Neuron (in vitro differentiated cells): ENCODE data around the gene CLSTN1.
A peak's percentile ranks its signal among the peaks of the same experiment; 100 is the strongest.

Experiments used
- H2AFZ ChIP-seq: one replicate; pipeline ENCODE4 v1.6.1; 2013; ENCODE audit warnings: low read depth, mild to moderate bottlenecking, inconsistent platforms, low read length, moderate library complexity
- H3K27me3 ChIP-seq: one replicate; pipeline ENCODE4 v1.6.1; 2013; ENCODE audit warnings: low read length; ENCODE audit not compliant: insufficient read depth
- H3K36me3 ChIP-seq: one replicate; pipeline ENCODE4 v1.6.1; 2013; ENCODE audit warnings: low read length; ENCODE audit not compliant: insufficient read depth
- H3K4me1 ChIP-seq: one replicate; pipeline ENCODE4 v1.6.1; 2013; ENCODE audit warnings: low read length; ENCODE audit not compliant: insufficient read depth
- H3K4me3 ChIP-seq: 2 replicates; pipeline ENCODE4 v1.5.1; 2013; ENCODE audit warnings: mild to moderate bottlenecking, low read length, moderate library complexity
- H3K9me3 ChIP-seq: one replicate; pipeline ENCODE4 v1.6.1; 2013; ENCODE audit warnings: low read length

The CLSTN1 gene

DNA sequence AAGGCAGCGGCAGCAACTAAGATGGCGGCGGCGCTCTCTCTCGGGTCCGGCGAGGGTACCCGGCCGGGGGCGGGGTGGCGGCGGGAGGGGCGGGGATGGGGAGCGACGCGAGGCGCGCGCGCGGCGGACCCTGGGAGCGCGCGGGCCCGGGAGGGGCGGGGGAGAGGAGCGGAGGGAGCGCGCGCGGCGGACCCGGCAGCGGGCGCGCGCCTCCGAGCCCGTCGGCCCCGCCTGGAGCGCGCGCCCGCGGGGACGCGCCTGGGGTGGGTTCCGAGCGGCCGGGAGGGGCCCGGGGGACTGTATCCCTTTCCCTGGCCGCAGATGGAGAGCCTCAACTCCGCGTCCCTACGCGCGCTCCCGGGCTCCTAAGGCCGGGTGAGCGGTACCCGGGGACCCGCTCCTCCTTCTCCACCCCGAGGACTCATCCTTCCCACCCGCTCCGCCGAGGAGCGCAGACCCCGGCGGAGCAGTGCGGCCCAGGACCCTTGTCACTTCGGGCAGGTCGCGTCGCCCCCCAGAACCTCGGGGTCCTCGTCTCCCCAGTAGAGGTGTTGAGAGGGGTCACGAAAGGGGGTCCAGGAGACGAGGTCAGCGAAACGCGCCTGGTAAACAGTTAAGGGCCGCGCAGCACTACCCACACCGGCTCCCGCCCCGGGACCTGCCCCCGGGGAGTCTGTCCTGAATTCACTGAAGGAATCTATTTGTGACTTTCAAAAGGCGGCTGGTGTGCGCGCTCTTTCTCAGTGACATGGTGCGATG lies at the start of gene CLSTN1:
Gene CLSTN1 (minus strand): TSS at position 23 of the 759 bp plus-strand sequence. CDS start 232 bp downstream, outside the sequence.
- H3K36me3 ChIP-seq = no peaks in the 10 kb centered on the region
- H3K4me3 ChIP-seq = peak within 1 kb of the TSS; percentile 87
- no peaks in the 10 kb centered on the region for H3K27me3 ChIP-seq
- peaks cover 24% of the 10 kb centered on the region for H3K4me1 ChIP-seq
- peak within 1 kb of the TSS; percentile 100 for H2AFZ ChIP-seq
- no peaks in the 10 kb centered on the region for H3K9me3 ChIP-seq

GRCh38 chr1:9873385-9873784 lies 49.6 kb upstream of the CLSTN1 start:
- H3K36me3 ChIP-seq = peaks cover 12% of the 10 kb centered on the region
- no peaks in the 10 kb centered on the region for H3K4me1 ChIP-seq
- H2AFZ ChIP-seq = no peak overlapping the region
- no peaks in the 10 kb centered on the region for H3K9me3 ChIP-seq
- H3K4me3 ChIP-seq = no peak overlapping the region
- H3K27me3 ChIP-seq = no peaks in the 10 kb centered on the region

DNA sequence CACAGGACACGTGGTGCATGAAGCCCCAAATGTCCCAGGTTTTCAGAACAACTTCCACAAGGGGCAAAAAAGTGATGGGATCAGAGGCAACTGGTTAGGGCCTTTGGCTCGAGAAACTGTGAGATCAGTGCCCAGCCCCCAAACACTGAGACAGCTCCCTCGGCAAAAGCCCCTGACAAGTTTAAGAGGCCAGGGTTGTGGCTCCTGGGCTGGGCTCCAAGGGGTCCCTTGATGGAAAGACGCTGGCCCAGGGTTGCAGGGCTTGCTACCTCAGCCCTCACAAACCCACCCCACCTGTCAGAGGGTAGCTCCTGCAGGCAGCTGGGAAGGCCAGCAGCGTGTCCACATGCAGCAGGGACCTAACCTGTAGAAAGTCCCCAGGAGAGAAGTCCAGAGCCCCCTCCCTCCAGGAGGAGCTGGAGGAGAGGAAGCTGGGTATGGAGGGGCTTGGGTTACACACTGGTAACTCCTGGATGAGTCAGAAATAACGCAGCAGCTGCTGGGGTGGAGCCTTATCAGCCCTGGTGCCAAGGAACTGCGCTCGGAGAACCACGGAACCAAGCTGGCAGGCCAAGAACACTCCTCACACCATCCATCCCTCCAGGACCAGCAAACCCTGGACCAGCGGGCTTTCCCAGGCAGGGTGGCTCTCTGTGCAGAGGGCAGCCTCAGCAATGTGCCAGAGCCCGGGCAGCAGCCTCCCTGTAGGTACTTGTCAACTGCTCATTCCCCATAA lies 48.8 kb upstream of the CLSTN1 start:
- Histone ChIP-seq H2AFZ (no peak overlapping the region), H3K27me3 (no peaks in the 10 kb centered on the region), H3K9me3 (no peaks in the 10 kb centered on the region), H3K4me1 (no peaks in the 10 kb centered on the region), H3K4me3 (no peak overlapping the region), H3K36me3 (peaks cover 12% of the 10 kb centered on the region)

GRCh38 chr1:9871707-9872425 lies 48.1 kb upstream of the CLSTN1 start:
- H2AFZ ChIP-seq = no peak overlapping the region
- H3K27me3 ChIP-seq = no peaks in the 10 kb centered on the region
- no peaks in the 10 kb centered on the region for H3K4me1 ChIP-seq
- peaks cover 12% of the 10 kb centered on the region for H3K36me3 ChIP-seq
- H3K4me3 ChIP-seq = no peak overlapping the region
- H3K9me3 ChIP-seq = no peaks in the 10 kb centered on the region

DNA sequence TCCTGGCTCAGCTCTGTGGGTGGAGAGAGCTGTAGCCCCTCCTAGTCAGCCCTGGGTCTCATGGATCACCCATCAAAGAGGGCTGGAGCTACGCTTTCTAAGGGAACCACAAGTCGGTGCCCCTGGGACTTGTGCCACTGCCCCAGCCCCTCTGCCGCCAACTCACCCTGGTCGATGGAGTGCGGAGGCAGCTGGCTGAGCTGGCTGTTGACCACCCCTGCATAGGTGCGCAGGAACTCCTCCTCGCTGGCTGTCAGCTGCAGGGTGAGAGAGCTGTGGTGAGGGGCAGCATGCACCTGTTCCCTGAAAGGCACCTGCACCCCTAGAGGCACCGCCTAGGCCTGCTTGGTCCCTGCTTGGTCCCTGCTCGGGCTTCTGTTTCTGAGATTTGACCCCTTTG lies 47.3 kb upstream of the CLSTN1 start:
- H3K4me1 ChIP-seq = no peaks in the 10 kb centered on the region
- H3K27me3 ChIP-seq = no peaks in the 10 kb centered on the region
- H3K36me3 ChIP-seq = peaks cover 12% of the 10 kb centered on the region
- no peak overlapping the region for H2AFZ ChIP-seq
- H3K4me3 ChIP-seq = no peak overlapping the region
- H3K9me3 ChIP-seq = no peaks in the 10 kb centered on the region

DNA sequence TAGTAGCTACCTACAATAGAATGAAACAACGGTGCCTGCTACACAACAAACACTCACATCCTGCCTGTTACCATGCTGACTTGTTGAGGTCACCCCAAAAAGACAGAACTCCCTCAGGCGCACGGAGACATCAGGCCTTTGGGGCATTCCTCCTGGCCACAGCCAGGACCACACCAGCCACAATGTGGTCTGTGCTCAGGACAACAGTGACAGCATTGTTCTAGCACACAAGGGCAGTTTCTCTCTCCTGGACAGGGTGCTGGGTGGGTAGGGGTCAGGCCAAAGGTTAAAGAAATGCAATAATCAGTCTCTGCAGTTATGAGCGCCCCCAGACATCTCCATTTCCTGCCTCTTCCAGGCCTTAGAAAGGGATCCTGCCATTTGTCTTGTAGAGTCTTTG lies 46.8 kb upstream of the CLSTN1 start:
- no peak overlapping the region for H2AFZ ChIP-seq
- no peak overlapping the region for H3K4me3 ChIP-seq
- peaks cover 12% of the 10 kb centered on the region for H3K36me3 ChIP-seq
- H3K27me3 ChIP-seq = no peaks in the 10 kb centered on the region
- H3K4me1 ChIP-seq = no peaks in the 10 kb centered on the region
- no peaks in the 10 kb centered on the region for H3K9me3 ChIP-seq

- Histone ChIP-seq H3K4me1 (no peaks in the 10 kb centered on the region), H3K4me3 (no peak overlapping the region), H3K36me3 (peaks cover 12% of the 10 kb centered on the region), H3K27me3 (no peaks in the 10 kb centered on the region), H3K9me3 (no peaks in the 10 kb centered on the region), H2AFZ (no peak overlapping the region)
These were observed 46.1 kb upstream of the CLSTN1 start for GRCh38 chr1:9869831-9870251.

DNA sequence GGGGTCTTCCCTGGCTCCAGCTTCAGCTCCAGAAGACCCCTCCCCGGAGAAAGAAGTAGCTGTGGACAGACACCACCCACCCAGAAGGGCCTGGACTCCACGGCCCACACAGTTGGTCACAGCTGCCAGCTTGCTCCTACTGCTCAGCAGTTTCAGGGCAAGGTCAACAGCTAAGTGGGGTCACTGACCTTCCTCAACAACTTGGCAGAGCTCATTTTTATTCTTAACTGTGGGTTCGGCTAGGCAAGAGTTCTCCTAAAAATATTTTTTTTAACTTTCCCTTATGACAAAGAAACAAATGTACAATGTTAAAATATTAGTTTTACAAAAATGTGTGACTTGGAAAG lies 44.5 kb upstream of the CLSTN1 start:
- Histone ChIP-seq H3K4me3 (no peak overlapping the region), H2AFZ (no peak overlapping the region), H3K27me3 (no peaks in the 10 kb centered on the region), H3K4me1 (no peaks in the 10 kb centered on the region), H3K36me3 (peaks cover 12% of the 10 kb centered on the region), H3K9me3 (no peaks in the 10 kb centered on the region)

DNA sequence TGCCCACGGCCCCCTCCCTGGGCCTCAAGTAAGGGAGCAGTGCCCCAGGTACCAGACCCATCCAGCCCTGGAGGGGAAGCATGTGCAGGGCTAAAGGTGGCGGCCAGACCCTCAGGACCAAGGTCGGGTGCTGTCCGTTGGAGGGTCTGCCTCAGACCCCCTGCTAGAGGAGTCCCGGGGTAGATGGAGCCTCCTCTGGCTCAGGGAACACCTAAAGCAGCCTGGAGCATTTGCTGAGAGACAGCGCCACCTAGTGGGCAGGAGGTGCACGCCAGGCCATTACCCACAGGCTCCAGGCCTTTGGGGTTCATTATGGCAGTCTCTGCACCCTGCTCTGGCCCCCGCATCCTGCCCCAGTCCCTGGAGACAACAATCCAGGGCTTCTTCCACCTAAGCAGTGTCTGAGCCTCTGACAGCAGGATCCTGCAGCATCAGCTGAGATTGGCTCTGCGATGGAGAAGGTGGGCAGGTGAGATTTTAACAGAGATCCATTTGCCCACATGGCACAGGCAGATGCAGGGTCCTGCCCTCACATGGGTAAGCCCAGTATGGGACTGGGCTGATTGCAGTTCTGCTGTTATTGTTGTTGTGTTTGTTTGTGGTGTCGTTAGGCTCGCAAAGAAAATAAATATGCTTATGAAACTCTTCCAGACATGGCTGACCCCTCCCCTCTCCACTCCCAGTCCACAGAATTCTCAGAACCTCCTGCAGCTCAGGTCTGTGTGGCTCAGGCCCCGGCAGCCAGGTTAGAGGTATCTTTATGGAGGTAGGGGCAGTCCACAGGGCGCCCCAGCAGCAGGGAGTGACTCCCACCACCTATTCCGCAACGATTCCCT lies 43.9 kb upstream of the CLSTN1 start:
- H2AFZ ChIP-seq = no peak overlapping the region

DNA sequence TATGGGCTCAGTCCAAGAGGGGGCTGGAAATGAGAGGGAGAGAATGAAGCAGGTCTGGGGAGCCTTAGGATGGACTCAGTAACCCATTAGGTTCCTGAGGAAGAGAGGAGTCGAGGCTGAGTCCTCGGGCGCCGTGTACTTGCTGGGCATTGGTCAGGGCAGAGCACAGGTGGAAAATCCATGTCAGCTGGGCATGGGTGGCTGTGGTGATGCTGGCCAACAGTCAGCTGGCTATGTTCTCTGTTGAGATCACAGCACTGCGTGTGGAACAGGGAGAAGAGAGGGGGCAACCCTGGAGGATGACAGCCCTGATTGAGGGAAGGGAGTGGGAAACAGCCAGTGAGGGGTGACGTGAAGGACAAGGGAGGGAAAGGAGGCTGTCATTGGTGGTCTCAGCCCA lies 43.1 kb upstream of the CLSTN1 start:
- no peaks in the 10 kb centered on the region for H3K4me1 ChIP-seq
- no peak overlapping the region for H2AFZ ChIP-seq
- H3K27me3 ChIP-seq = no peaks in the 10 kb centered on the region
- H3K4me3 ChIP-seq = no peak overlapping the region
- H3K36me3 ChIP-seq = peaks cover 12% of the 10 kb centered on the region
- no peaks in the 10 kb centered on the region for H3K9me3 ChIP-seq

More for the DNA sequence above, 43.9 kb upstream of the CLSTN1 start:
- H3K36me3 ChIP-seq = peaks cover 12% of the 10 kb centered on the region
- no peaks in the 10 kb centered on the region for H3K27me3 ChIP-seq
- no peaks in the 10 kb centered on the region for H3K9me3 ChIP-seq
- H3K4me3 ChIP-seq = no peak overlapping the region
- no peaks in the 10 kb centered on the region for H3K4me1 ChIP-seq

- Histone ChIP-seq H3K27me3 (no peaks in the 10 kb centered on the region), H3K9me3 (no peaks in the 10 kb centered on the region), H3K36me3 (peaks cover 9% of the 10 kb centered on the region), H3K4me3 (no peak overlapping the region), H3K4me1 (peaks cover 5% of the 10 kb centered on the region), H2AFZ (no peak overlapping the region)
These were observed 42.0 kb upstream of the CLSTN1 start for GRCh38 chr1:9865724-9866123.

GRCh38 chr1:9863371-9863770 lies 39.6 kb upstream of the CLSTN1 start:
- no peaks in the 10 kb centered on the region for H3K27me3 ChIP-seq
- no peak overlapping the region for H3K4me3 ChIP-seq
- peaks cover 7% of the 10 kb centered on the region for H3K36me3 ChIP-seq

More at GRCh38 chr1:9863371-9863770, 39.6 kb upstream of the CLSTN1 start:
- Histone ChIP-seq H2AFZ (no peak overlapping the region), H3K4me1 (peaks cover 17% of the 10 kb centered on the region), H3K9me3 (no peaks in the 10 kb centered on the region)
